Measurements from ENCODE around the gene GFRA4.

The GFRA4 gene

DNA sequence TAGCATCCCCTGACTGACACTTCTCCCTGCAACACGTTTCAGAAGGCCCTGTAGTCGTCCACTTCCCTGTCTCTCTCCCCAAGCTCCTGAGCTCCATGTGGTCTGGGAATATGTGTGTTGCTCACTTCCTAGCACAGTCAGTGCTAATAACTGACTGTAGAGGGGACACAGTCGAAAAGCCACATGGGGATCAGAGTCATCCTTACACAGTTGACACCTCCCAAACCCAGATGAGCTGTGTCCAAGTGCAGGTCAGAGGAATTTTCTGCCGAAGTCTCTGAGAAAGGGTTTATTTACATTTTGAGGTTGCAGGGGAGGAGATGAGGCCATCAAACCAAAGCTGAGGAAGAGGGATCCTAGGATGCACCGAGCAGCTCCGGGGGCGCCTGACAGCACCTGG is 22.1 kb upstream of the GFRA4 start:
- H3K27ac Mint-ChIP-seq, result no peak overlapping the region
- H3K27me3 Mint-ChIP-seq, result peaks cover 29% of the 10 kb centered on the region
- H3K36me3 Mint-ChIP-seq (ENCODE audit: low read depth), result no peaks in the 10 kb centered on the region
- H3K4me1 Mint-ChIP-seq (ENCODE audit: low read depth), result peaks cover 4% of the 10 kb centered on the region
- H3K4me3 Mint-ChIP-seq, result no peak overlapping the region
- H3K9me3 Mint-ChIP-seq, result no peaks in the 10 kb centered on the region

GRCh38 chr20:3681931-3682781 is 19.0 kb upstream of the GFRA4 start, which contains the start of gene ADAM33:
TSS of gene ADAM33 (minus strand) at chr20:3682010. CDS start at chr20:3682004, 6 bp downstream.
- H3K27me3 Mint-ChIP-seq, result peaks cover 31% of the 10 kb centered on the region
- H3K4me3 Mint-ChIP-seq, result no peak within 1 kb of the TSS
- H3K36me3 Mint-ChIP-seq (ENCODE audit: low read depth), result no peaks in the 10 kb centered on the region
- H3K27ac Mint-ChIP-seq, result no peak within 1 kb of the TSS
- peaks cover 4% of the 10 kb centered on the region for H3K4me1 Mint-ChIP-seq (ENCODE audit: low read depth)
- no peaks in the 10 kb centered on the region for H3K9me3 Mint-ChIP-seq

GRCh38 chr20:3681352-3681930 is 18.2 kb upstream of the GFRA4 start:
- Mint-ChIP-seq H3K36me3 (ENCODE audit: low read depth) (no peaks in the 10 kb centered on the region), H3K4me3 (no peak overlapping the region), H3K4me1 (ENCODE audit: low read depth) (peaks cover 4% of the 10 kb centered on the region), H3K9me3 (no peaks in the 10 kb centered on the region), H3K27ac (no peak overlapping the region), H3K27me3 (peaks cover 38% of the 10 kb centered on the region)

DNA sequence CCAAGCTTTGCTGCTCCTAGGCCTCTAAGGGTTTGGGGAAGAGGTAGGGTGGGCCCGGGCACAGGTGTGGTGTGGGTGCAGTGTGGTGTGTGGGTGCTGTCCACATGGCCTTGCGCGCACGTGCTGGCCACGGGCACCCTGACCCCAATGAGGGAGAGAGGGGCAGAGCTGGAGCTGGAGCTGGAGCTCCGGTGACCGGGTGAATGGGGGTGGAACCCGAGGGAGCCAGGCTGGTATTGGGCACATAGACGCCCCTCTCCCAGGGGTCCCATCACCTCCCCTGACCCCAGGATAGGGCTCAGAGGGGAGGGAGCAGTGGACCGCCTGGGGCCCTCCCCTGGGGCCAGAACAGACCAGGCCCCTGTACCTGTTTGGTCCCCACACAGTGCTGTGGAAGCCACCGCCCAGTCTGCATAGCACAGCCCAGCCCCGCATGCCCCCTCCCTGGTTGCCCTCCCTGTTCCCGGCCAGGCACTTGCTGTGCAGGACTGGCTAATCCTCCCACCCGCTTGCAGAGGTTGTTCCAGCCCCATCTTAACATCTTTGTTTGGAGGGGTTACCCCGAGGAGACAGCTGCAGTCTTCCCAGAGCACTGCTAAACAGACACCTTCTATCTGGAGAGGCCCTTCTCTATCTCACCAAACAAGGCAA is 17.6 kb upstream of the GFRA4 start:
- Mint-ChIP-seq H3K27me3 (peaks cover 43% of the 10 kb centered on the region), H3K27ac (no peak overlapping the region), H3K36me3 (ENCODE audit: low read depth) (no peaks in the 10 kb centered on the region), H3K4me1 (ENCODE audit: low read depth) (peaks cover 4% of the 10 kb centered on the region), H3K4me3 (no peak overlapping the region), H3K9me3 (no peaks in the 10 kb centered on the region)

DNA sequence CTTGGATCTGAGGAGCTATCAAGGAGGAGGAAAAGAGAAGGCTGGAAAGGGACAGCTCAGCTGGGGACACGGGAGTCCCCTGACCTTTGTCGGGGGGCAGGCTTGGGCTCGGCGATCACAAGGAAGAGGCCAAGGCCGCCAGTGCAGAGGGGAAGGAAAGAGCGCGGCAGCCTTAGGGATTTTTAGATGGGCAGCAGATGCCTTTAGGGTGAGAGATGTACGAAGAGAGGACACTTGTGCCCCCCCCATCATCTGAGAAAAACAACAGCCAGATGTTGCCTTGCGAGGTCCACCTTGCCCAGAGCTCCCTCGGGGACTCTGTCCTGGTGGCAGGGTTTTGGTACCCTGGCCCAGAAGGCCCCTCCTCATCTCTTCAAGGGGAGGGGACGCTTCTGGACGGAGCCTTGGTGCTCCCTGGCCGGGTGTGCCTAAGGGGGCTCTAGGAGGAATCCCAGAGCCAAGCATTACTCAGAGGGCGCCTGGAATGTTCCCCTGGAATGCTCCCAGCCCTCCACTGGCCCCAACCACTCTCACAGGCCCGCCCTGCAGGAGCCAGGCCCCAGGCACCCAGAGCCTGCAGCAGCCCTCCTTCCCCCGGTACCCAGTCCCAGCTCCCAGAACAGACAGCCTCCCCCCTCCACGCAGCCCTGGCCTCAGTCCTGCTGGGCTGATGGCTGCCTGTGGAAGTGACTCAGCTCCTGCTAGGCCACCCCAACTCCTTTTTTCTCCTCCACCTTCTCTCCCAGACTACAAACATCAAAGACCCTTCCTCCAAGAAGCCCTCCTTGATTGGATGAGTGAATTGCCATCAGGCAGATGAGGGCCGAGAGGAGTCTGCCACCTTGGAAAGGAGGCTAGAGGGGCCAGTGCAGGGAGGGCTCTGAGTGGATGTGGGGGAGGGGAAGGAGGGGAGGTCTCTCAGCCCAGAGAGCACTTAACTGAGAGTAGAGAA is 16.8 kb upstream of the GFRA4 start:
- no peak overlapping the region for H3K27ac Mint-ChIP-seq
- peaks cover 4% of the 10 kb centered on the region for H3K4me1 Mint-ChIP-seq (ENCODE audit: low read depth)
- H3K36me3 Mint-ChIP-seq (ENCODE audit: low read depth), result no peaks in the 10 kb centered on the region
- peaks cover 48% of the 10 kb centered on the region for H3K27me3 Mint-ChIP-seq
- H3K4me3 Mint-ChIP-seq, result no peak overlapping the region
- H3K9me3 Mint-ChIP-seq, result no peaks in the 10 kb centered on the region

- H3K4me3 Mint-ChIP-seq, result no peak overlapping the region
- peaks cover 55% of the 10 kb centered on the region for H3K27me3 Mint-ChIP-seq
- peaks cover 4% of the 10 kb centered on the region for H3K4me1 Mint-ChIP-seq (ENCODE audit: low read depth)
- no peak overlapping the region for H3K27ac Mint-ChIP-seq
- H3K9me3 Mint-ChIP-seq, result no peaks in the 10 kb centered on the region
- H3K36me3 Mint-ChIP-seq (ENCODE audit: low read depth), result no peaks in the 10 kb centered on the region
These were observed 15.9 kb upstream of the GFRA4 start for GRCh38 chr20:3678856-3679720.

- no peaks in the 10 kb centered on the region for H3K9me3 Mint-ChIP-seq
- H3K27ac Mint-ChIP-seq, result no peak overlapping the region
These were observed 15.0 kb upstream of the GFRA4 start for GRCh38 chr20:3678198-3678597.

GRCh38 chr20:3677733-3678132 is 14.5 kb upstream of the GFRA4 start:
- H3K4me1 Mint-ChIP-seq (ENCODE audit: low read depth), result peaks cover 7% of the 10 kb centered on the region
- H3K27ac Mint-ChIP-seq, result no peak overlapping the region
- H3K9me3 Mint-ChIP-seq, result no peaks in the 10 kb centered on the region
- H3K4me3 Mint-ChIP-seq, result no peak overlapping the region
- H3K36me3 Mint-ChIP-seq (ENCODE audit: low read depth), result no peaks in the 10 kb centered on the region
- peaks cover 53% of the 10 kb centered on the region for H3K27me3 Mint-ChIP-seq

More at GRCh38 chr20:3678198-3678597, 15.0 kb upstream of the GFRA4 start:
- Mint-ChIP-seq H3K27me3 (peaks cover 52% of the 10 kb centered on the region), H3K36me3 (ENCODE audit: low read depth) (no peaks in the 10 kb centered on the region), H3K4me3 (no peak overlapping the region), H3K4me1 (ENCODE audit: low read depth) (peaks cover 4% of the 10 kb centered on the region)

DNA sequence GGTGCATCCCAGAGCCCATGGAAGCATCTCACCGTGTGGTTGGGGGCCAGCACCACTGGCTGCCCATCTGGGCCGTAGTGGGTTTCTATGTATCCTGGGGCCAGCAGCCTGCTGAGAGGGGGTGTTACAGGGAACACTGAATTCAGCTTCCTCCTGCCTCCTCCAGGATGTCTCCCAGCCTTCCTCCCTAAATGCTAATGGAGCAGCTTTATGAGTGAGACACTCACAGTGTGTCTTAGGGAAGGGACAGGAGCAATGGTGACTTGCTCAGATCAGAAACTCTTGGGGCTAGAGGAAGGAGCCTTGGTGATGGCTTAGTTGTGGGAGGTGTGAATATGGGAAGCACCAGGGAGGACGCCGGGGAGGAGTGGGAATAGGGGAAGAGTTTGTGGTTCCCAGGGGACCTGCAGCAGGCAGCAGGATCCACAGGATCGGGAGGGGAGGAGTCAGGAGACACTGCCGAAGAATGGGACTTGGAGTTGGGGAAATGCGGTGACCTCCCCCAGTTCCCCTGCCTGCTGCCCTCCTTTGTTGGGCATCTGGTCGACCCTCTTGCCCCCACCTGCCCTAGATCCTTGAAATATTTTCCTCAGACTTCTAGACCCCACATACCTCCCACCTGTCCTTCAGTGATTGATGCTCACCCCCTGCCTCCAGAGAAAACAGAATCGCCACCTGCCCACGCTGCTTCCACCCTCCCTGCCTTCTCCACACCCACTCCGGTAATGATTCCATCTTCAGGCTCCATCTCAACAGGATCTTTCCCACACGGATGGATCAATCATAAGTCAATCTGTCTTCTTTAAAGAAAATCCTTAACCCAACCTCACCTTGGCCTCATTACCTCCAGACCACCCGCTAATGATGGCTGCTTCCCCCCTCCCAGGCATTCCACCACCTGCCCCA is 12.0 kb upstream of the GFRA4 start:
- H3K27ac Mint-ChIP-seq, result no peak overlapping the region
- H3K36me3 Mint-ChIP-seq (ENCODE audit: low read depth), result no peaks in the 10 kb centered on the region
- no peak overlapping the region for H3K4me3 Mint-ChIP-seq
- peaks cover 3% of the 10 kb centered on the region for H3K4me1 Mint-ChIP-seq (ENCODE audit: low read depth)
- peaks cover 48% of the 10 kb centered on the region for H3K27me3 Mint-ChIP-seq
- no peaks in the 10 kb centered on the region for H3K9me3 Mint-ChIP-seq

DNA sequence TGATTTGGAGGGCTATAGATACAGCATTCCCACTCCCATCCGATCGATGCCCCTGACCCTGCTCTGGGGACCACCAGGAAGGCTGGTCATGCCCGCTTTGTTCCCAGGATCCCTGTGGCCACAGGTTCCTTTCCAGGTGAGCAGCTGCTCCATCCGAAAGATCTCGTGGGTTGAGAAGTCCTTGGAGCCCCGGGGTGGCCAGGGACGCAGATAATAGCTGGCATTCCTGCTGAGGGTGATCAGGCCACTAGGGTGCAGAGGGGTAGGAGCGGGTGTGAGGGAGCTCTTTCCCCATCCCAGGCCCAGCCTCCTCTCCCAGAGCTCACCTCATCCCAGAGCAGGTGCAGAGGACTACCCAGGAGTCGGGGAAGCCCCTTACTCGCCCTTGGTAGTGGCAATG is 11.2 kb upstream of the GFRA4 start:
- Mint-ChIP-seq H3K27me3 (peaks cover 52% of the 10 kb centered on the region), H3K4me1 (ENCODE audit: low read depth) (peaks cover 3% of the 10 kb centered on the region), H3K9me3 (no peaks in the 10 kb centered on the region), H3K4me3 (no peak overlapping the region), H3K36me3 (ENCODE audit: low read depth) (no peaks in the 10 kb centered on the region), H3K27ac (no peak overlapping the region)

DNA sequence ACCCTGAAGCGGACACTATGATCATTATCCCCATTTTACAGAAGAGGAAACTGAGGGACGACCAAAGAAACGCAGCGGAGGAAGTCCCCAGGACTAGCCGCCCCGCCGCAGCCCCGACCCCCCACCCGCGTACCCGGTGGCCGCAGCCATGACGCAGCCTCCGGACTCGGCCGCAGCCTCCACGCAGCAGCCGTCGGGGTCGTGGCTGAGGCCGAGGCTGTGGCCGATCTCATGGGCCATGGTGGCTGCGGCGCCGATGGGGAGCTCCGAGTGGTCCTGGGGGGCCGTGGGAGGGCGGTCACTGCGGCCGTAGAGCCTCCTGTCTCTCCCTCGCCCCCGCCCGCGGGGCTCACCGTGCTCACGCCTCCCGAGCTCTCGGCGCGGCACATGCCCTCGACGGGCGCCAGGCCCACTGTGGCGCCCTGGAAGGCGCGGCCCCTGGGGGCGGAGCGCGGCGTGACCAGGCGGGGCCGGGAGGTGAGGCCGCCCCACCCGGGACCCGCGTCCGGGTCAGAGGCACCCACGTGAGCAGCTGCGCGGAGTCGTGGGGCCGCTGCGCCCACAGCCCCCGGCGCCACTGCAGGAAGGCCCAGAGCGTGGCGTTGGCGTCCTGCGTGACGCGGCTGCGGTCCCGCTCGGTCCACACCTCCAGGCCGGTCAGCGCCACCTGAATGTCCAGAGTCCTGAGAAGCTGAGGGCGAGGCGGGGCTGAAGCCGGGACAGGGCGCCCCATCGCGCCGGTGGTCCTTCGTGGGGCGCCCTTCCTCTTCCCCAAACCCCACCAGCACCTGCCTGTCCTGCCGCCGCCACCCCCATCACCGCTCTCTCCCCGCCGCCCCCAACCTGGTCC is 10.2 kb upstream of the GFRA4 start:
- Mint-ChIP-seq H3K4me1 (ENCODE audit: low read depth) (peaks cover 3% of the 10 kb centered on the region), H3K4me3 (no peak overlapping the region), H3K27me3 (peaks cover 52% of the 10 kb centered on the region), H3K36me3 (ENCODE audit: low read depth) (no peaks in the 10 kb centered on the region), H3K9me3 (no peaks in the 10 kb centered on the region), H3K27ac (no peak overlapping the region)

GRCh38 chr20:3672547-3673171 is 9.5 kb upstream of the GFRA4 start:
- Mint-ChIP-seq H3K27ac (no peak overlapping the region), H3K4me1 (ENCODE audit: low read depth) (peaks cover 3% of the 10 kb centered on the region), H3K4me3 (no peak overlapping the region), H3K36me3 (ENCODE audit: low read depth) (no peaks in the 10 kb centered on the region), H3K9me3 (no peaks in the 10 kb centered on the region), H3K27me3 (peaks cover 52% of the 10 kb centered on the region)
